Ascending aorta (tissue), 2 donors: ENCODE results near the gene TLR9. TPM values are rescaled to one million over a fixed set of nuclear protein-coding genes. Genes with fewer than 3 reads are reported as not detected.

Experiments used
- DNase-seq, 2 donors: peaks; one replicate each; pipeline ENCODE4 v3.0.0-alpha.2; 2019; ENCODE audit warnings: low spot score in 2 of 2
- H3K27ac ChIP-seq, 2 donors: fragments of 200-600 bp; sonication (generic); one replicate each; pipeline ENCODE4 v1.5.1; 2016 to 2017; ENCODE audit warnings: mild to moderate bottlenecking in 1 of 2
- H3K27me3 ChIP-seq: fragments of 200-600 bp; sonication (generic); one replicate; pipeline ENCODE4 v1.5.1; 2017
- H3K36me3 ChIP-seq, 2 donors: fragments of 200-600 bp; sonication (generic); one replicate each; pipeline ENCODE4 v1.5.1; 2016
- H3K4me1 ChIP-seq, 2 donors: fragments of 200-600 bp; sonication (generic); one replicate each; pipeline ENCODE4 v1.5.1; 2016 to 2017; ENCODE audit warnings: mild to moderate bottlenecking in 1 of 2
- H3K4me3 ChIP-seq, 2 donors: fragments of 200-600 bp; sonication (generic); one replicate each; pipeline ENCODE4 v1.5.1; 2016 to 2017; ENCODE audit warnings: mild to moderate bottlenecking in 1 of 2
- H3K9me3 ChIP-seq, 2 donors: fragments of 200-600 bp; sonication (generic); one replicate each; pipeline ENCODE4 v1.5.1; 2016
- CTCF ChIP-seq, 3 experiments: fragments of 200-600 bp in 2 of 3; fragments of 450-650 bp in 1 of 3; sonication (generic) in 2 of 3; IDR thresholded peaks; one replicate each; pipeline ENCODE4 v1.5.1; 2016 to 2019; ENCODE audit warnings: antibody characterized with exemption in 3 of 3, mild to moderate bottlenecking in 1 of 3, moderate library complexity in 1 of 3
- intact Hi-C: fragments of 100-400 bp; cut with DNase I; formaldehyde crosslinking; loops from one replicate; pipeline ENCODE4 v1.15.1; 2023
- total RNA-seq: library from RNA; depleted of rRNA; stranded (reverse); fragments of >200 nt; gene quantifications from one replicate; pipeline ENCODE4 v1.1.0, GENCODE V29; 2016

The TLR9 gene
- total RNA-seq, 1 donor from 2014 or later, result not detected

- peak in 1 of 3 experiments; percentile 22 for TF ChIP-seq CTCF (IDR thresholded peaks at IDR 0.05)
- Histone ChIP-seq H3K27me3 (no peaks in the 10 kb centered on the region), H3K36me3 (peaks cover 0 to 8% of the 10 kb centered on the region in 2 donors), H3K27ac (peak overlapping the region; percentile 68 to 89), H3K4me3 (peak overlapping the region; percentile 90 to 99), H3K9me3 (no peaks in the 10 kb centered on the region), H3K4me1 (peaks cover 9 to 32% of the 10 kb centered on the region in 2 donors)
- peak; percentile 57 to 93 for DNase-seq
- intact Hi-C loops, result loop anchor here (2.0 to 10.0 kb wide), 4 partner anchors 41 to 167 kb away; partner anchors contain the start of genes GLYCTK, POC1A and WDR82
Observed at GRCh38 chr3:52237657-52238172, 12.3 kb upstream of the TLR9 start.

GRCh38 chr3:52237006-52237656 lies 11.7 kb upstream of the TLR9 start:
- intact Hi-C loops, result loop anchor here (5.0 to 10.0 kb wide), 2 partner anchors 85 to 168 kb away; partner anchors contain the start of gene POC1A
- no peak for TF ChIP-seq CTCF (IDR thresholded peaks at IDR 0.05)
- peaks cover 9 to 32% of the 10 kb centered on the region in 2 donors for H3K4me1 ChIP-seq
- peak overlapping the region; percentile 90 to 99 for H3K4me3 ChIP-seq
- DNase-seq, result no peak
- peak overlapping the region; percentile 68 to 89 for H3K27ac ChIP-seq
- H3K36me3 ChIP-seq, result peaks cover 5 to 13% of the 10 kb centered on the region in 2 donors
- no peaks in the 10 kb centered on the region for H3K9me3 ChIP-seq
- no peaks in the 10 kb centered on the region for H3K27me3 ChIP-seq

- intact Hi-C loops, result loop anchor here (5.0 to 10.0 kb wide), 2 partner anchors 84 to 168 kb away; partner anchors contain the start of gene POC1A
- H3K4me3 ChIP-seq, result no peak overlapping the region
- no peak for DNase-seq
- no peak for TF ChIP-seq CTCF (IDR thresholded peaks at IDR 0.05)
- no peaks in the 10 kb centered on the region for H3K27me3 ChIP-seq
- H3K36me3 ChIP-seq, result peaks cover 5 to 20% of the 10 kb centered on the region in 2 donors
- H3K9me3 ChIP-seq, result no peaks in the 10 kb centered on the region
- peaks cover 9 to 32% of the 10 kb centered on the region in 2 donors for H3K4me1 ChIP-seq
- H3K27ac ChIP-seq, result peak overlapping the region; percentile 68 to 89
Observed at GRCh38 chr3:52236424-52236886, 11.0 kb upstream of the TLR9 start.

- Histone ChIP-seq H3K27ac (peak overlapping the region in 1 of 2 donors; percentile 21), H3K4me1 (peaks cover 9 to 26% of the 10 kb centered on the region in 2 donors), H3K4me3 (no peak overlapping the region), H3K36me3 (peaks cover 22 to 37% of the 10 kb centered on the region in 2 donors), H3K27me3 (no peaks in the 10 kb centered on the region), H3K9me3 (no peaks in the 10 kb centered on the region)
- intact Hi-C loops, result loop anchor here (5.0 to 10.0 kb wide), 2 partner anchors 82 to 170 kb away; partner anchors contain the start of gene POC1A
- TF ChIP-seq CTCF (IDR thresholded peaks at IDR 0.05), result no peak
- DNase-seq, result no peak
Observed at GRCh38 chr3:52234516-52235447, 9.3 kb upstream of the TLR9 start.

GRCh38 chr3:52233968-52234367 lies 8.5 kb upstream of the TLR9 start:
- no peaks in the 10 kb centered on the region for H3K27me3 ChIP-seq
- H3K4me3 ChIP-seq, result no peak overlapping the region
- TF ChIP-seq CTCF (IDR thresholded peaks at IDR 0.05), result no peak
- peak overlapping the region in 1 of 2 donors; percentile 21 for H3K27ac ChIP-seq
- peaks cover 9 to 26% of the 10 kb centered on the region in 2 donors for H3K4me1 ChIP-seq
- intact Hi-C loops, result loop anchor here (10.0 kb wide), 1 partner anchor 171 kb away; no protein-coding TSS in a partner anchor
- DNase-seq, result no peak
- peaks cover 29 to 45% of the 10 kb centered on the region in 2 donors for H3K36me3 ChIP-seq
- no peaks in the 10 kb centered on the region for H3K9me3 ChIP-seq
